ENCODE measurements around the gene CIITA. TPM values are rescaled to one million over a fixed set of nuclear protein-coding genes. Genes with fewer than 3 reads are reported as not detected.

Gene CIITA
- polyA plus RNA-seq, 2 donors = 2.8 to 5.5 TPM

DNA sequence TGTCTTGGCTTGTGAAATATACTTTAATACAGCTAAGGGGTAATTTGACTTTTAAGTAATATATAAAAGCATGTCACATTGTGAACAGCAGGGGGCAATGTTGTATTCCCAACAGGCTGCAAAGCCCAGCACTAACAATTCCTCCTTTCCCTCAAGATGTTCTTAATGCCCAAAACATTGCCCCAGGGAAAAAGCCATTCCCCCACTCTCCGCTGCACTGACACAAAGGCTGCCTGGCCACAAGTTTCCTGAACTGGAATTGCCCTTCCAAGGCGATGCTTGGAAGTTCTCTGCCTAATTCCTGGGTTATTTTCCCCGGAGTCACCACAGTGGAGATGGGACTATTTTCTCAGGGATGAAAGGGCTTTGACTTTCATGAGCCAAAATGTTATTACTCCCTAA is 94.6 kb downstream of the CIITA start:
- Histone ChIP-seq H3K27ac (ENCODE audit: low read depth in 2 of 2, low read length in 1 of 2) (no peak overlapping the region), H3K36me3 (ENCODE audit: control insufficient read depth in 2 of 2, insufficient read depth in 2 of 2, low read length in 1 of 2) (peaks cover 0 to 10% of the 10 kb centered on the region in 2 donors), H3K27me3 (ENCODE audit: control insufficient read depth in 1 of 2, insufficient read depth in 2 of 2, low read length in 2 of 2) (no peaks in the 10 kb centered on the region), H3K9me3 (ENCODE audit: control insufficient read depth in 2 of 2, insufficient read depth in 1 of 2, low read depth in 1 of 2, low read length in 1 of 2) (no peaks in the 10 kb centered on the region), H3K4me3 (ENCODE audit: low read depth in 1 of 2, low read length in 2 of 2) (no peak overlapping the region), H3K4me1 (ENCODE audit: control insufficient read depth in 2 of 2, insufficient read depth in 2 of 2, low read length in 1 of 2) (no peaks in the 10 kb centered on the region)
- WGBS, 2 donors = 35 to 41% methylated on average over 3 of the region's 3 CpGs

- H3K27me3 ChIP-seq (ENCODE audit: control insufficient read depth in 1 of 2, insufficient read depth in 2 of 2, low read length in 2 of 2) = no peaks in the 10 kb centered on the region
- H3K4me1 ChIP-seq (ENCODE audit: control insufficient read depth in 2 of 2, insufficient read depth in 2 of 2, low read length in 1 of 2) = no peaks in the 10 kb centered on the region
- peaks cover 0 to 13% of the 10 kb centered on the region in 2 donors for H3K36me3 ChIP-seq (ENCODE audit: control insufficient read depth in 2 of 2, insufficient read depth in 2 of 2, low read length in 1 of 2)
- H3K27ac ChIP-seq (ENCODE audit: low read depth in 2 of 2, low read length in 1 of 2) = no peak overlapping the region
- no peaks in the 10 kb centered on the region for H3K9me3 ChIP-seq (ENCODE audit: control insufficient read depth in 2 of 2, insufficient read depth in 1 of 2, low read depth in 1 of 2, low read length in 1 of 2)
- no peak overlapping the region for H3K4me3 ChIP-seq (ENCODE audit: low read depth in 1 of 2, low read length in 2 of 2)
- WGBS, 2 donors = 52 to 61% methylated on average over 4 of the region's 4 CpGs
Observed at GRCh38 chr16:10972108-10972818, 95.3 kb downstream of the CIITA start.

GRCh38 chr16:10972819-10973464 is 95.9 kb downstream of the CIITA start:
- Histone ChIP-seq H3K27ac (ENCODE audit: low read depth in 2 of 2, low read length in 1 of 2) (no peak overlapping the region), H3K27me3 (ENCODE audit: control insufficient read depth in 1 of 2, insufficient read depth in 2 of 2, low read length in 2 of 2) (no peaks in the 10 kb centered on the region), H3K36me3 (ENCODE audit: control insufficient read depth in 2 of 2, insufficient read depth in 2 of 2, low read length in 1 of 2) (peaks cover 0 to 12% of the 10 kb centered on the region in 2 donors), H3K9me3 (ENCODE audit: control insufficient read depth in 2 of 2, insufficient read depth in 1 of 2, low read depth in 1 of 2, low read length in 1 of 2) (no peaks in the 10 kb centered on the region), H3K4me3 (ENCODE audit: low read depth in 1 of 2, low read length in 2 of 2) (no peak overlapping the region), H3K4me1 (ENCODE audit: control insufficient read depth in 2 of 2, insufficient read depth in 2 of 2, low read length in 1 of 2) (no peaks in the 10 kb centered on the region)
- WGBS, 2 donors = 87 to 90% methylated on average over 12 of the region's 12 CpGs

DNA sequence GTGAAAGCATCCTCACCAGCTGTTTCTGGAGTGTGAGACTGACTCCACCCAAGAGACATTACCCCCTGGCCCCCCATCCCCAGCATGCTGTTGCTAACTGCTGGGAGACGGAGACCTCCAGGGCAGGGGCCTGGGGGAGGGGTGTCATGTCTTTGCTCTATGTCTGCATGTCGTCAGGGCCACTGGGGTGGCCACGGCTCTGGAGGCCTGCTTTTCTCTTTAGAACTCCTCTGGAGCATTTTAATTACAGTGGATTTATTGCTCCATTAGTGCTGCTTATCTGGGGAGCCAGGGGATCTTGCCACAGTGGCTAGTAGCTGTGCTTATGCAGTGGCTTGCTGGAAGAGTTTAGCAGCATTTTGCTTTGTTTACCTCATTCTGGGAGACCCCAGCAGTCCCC is 99.6 kb downstream of the CIITA start:
- no peak overlapping the region for H3K4me3 ChIP-seq (ENCODE audit: low read depth in 1 of 2, low read length in 2 of 2)
- no peak overlapping the region for H3K27ac ChIP-seq (ENCODE audit: low read depth in 2 of 2, low read length in 1 of 2)
- peaks cover 0 to 14% of the 10 kb centered on the region in 2 donors for H3K36me3 ChIP-seq (ENCODE audit: control insufficient read depth in 2 of 2, insufficient read depth in 2 of 2, low read length in 1 of 2)
- peaks cover 0 to under 1% of the 10 kb centered on the region in 2 donors for H3K4me1 ChIP-seq (ENCODE audit: control insufficient read depth in 2 of 2, insufficient read depth in 2 of 2, low read length in 1 of 2)
- no peaks in the 10 kb centered on the region for H3K9me3 ChIP-seq (ENCODE audit: control insufficient read depth in 2 of 2, insufficient read depth in 1 of 2, low read depth in 1 of 2, low read length in 1 of 2)
- no peaks in the 10 kb centered on the region for H3K27me3 ChIP-seq (ENCODE audit: control insufficient read depth in 1 of 2, insufficient read depth in 2 of 2, low read length in 2 of 2)
- 84 to 85% methylated on average over 3 of the region's 3 CpGs for WGBS, 2 donors

GRCh38 chr16:10978124-10978523 is 101.1 kb downstream of the CIITA start:
- no peak overlapping the region for H3K27ac ChIP-seq (ENCODE audit: low read depth in 2 of 2, low read length in 1 of 2)
- H3K4me3 ChIP-seq (ENCODE audit: low read depth in 1 of 2, low read length in 2 of 2) = no peak overlapping the region

GRCh38 chr16:10978871-10979446 is 102.0 kb downstream of the CIITA start:
- H3K4me1 ChIP-seq (ENCODE audit: control insufficient read depth in 2 of 2, insufficient read depth in 2 of 2, low read length in 1 of 2) = peaks cover 0 to 5% of the 10 kb centered on the region in 2 donors
- no peak overlapping the region for H3K4me3 ChIP-seq (ENCODE audit: low read depth in 1 of 2, low read length in 2 of 2)
- H3K9me3 ChIP-seq (ENCODE audit: control insufficient read depth in 2 of 2, insufficient read depth in 1 of 2, low read depth in 1 of 2, low read length in 1 of 2) = no peaks in the 10 kb centered on the region
- WGBS, 2 donors = 91% methylated on average over 14 of the region's 14 CpGs
- H3K27ac ChIP-seq (ENCODE audit: low read depth in 2 of 2, low read length in 1 of 2) = peak overlapping the region in 1 of 2 donors; percentile 45
- H3K27me3 ChIP-seq (ENCODE audit: control insufficient read depth in 1 of 2, insufficient read depth in 2 of 2, low read length in 2 of 2) = no peaks in the 10 kb centered on the region
- H3K36me3 ChIP-seq (ENCODE audit: control insufficient read depth in 2 of 2, insufficient read depth in 2 of 2, low read length in 1 of 2) = peaks cover 0 to 14% of the 10 kb centered on the region in 2 donors

More at GRCh38 chr16:10978124-10978523, 101.1 kb downstream of the CIITA start:
- WGBS, 2 donors = 94 to 95% methylated on average over 6 of the region's 6 CpGs
- no peaks in the 10 kb centered on the region for H3K9me3 ChIP-seq (ENCODE audit: control insufficient read depth in 2 of 2, insufficient read depth in 1 of 2, low read depth in 1 of 2, low read length in 1 of 2)
- peaks cover 0 to 5% of the 10 kb centered on the region in 2 donors for H3K4me1 ChIP-seq (ENCODE audit: control insufficient read depth in 2 of 2, insufficient read depth in 2 of 2, low read length in 1 of 2)
- H3K27me3 ChIP-seq (ENCODE audit: control insufficient read depth in 1 of 2, insufficient read depth in 2 of 2, low read length in 2 of 2) = no peaks in the 10 kb centered on the region
- H3K36me3 ChIP-seq (ENCODE audit: control insufficient read depth in 2 of 2, insufficient read depth in 2 of 2, low read length in 1 of 2) = peaks cover 0 to 10% of the 10 kb centered on the region in 2 donors

- H3K9me3 ChIP-seq (ENCODE audit: control insufficient read depth in 2 of 2, insufficient read depth in 1 of 2, low read depth in 1 of 2, low read length in 1 of 2) = no peaks in the 10 kb centered on the region
- no peak overlapping the region for H3K4me3 ChIP-seq (ENCODE audit: low read depth in 1 of 2, low read length in 2 of 2)
- WGBS, 2 donors = 30 to 48% methylated on average over 19 of the region's 19 CpGs
- H3K27ac ChIP-seq (ENCODE audit: low read depth in 2 of 2, low read length in 1 of 2) = peak overlapping the region; percentile 73 to 83
- H3K27me3 ChIP-seq (ENCODE audit: control insufficient read depth in 1 of 2, insufficient read depth in 2 of 2, low read length in 2 of 2) = no peaks in the 10 kb centered on the region
- H3K4me1 ChIP-seq (ENCODE audit: control insufficient read depth in 2 of 2, insufficient read depth in 2 of 2, low read length in 1 of 2) = peaks cover 0 to 5% of the 10 kb centered on the region in 2 donors
- H3K36me3 ChIP-seq (ENCODE audit: control insufficient read depth in 2 of 2, insufficient read depth in 2 of 2, low read length in 1 of 2) = peaks cover 0 to 14% of the 10 kb centered on the region in 2 donors
Observed at GRCh38 chr16:10979717-10980601, 103.0 kb downstream of the CIITA start.

- WGBS, 2 donors = 73 to 77% methylated on average over 3 of the region's 3 CpGs
- no peak overlapping the region for H3K27ac ChIP-seq (ENCODE audit: low read depth in 2 of 2, low read length in 1 of 2)
- H3K27me3 ChIP-seq (ENCODE audit: control insufficient read depth in 1 of 2, insufficient read depth in 2 of 2, low read length in 2 of 2) = no peaks in the 10 kb centered on the region
- H3K9me3 ChIP-seq (ENCODE audit: control insufficient read depth in 2 of 2, insufficient read depth in 1 of 2, low read depth in 1 of 2, low read length in 1 of 2) = no peaks in the 10 kb centered on the region
- peaks cover 0 to 14% of the 10 kb centered on the region in 2 donors for H3K36me3 ChIP-seq (ENCODE audit: control insufficient read depth in 2 of 2, insufficient read depth in 2 of 2, low read length in 1 of 2)
- peaks cover 0 to 5% of the 10 kb centered on the region in 2 donors for H3K4me1 ChIP-seq (ENCODE audit: control insufficient read depth in 2 of 2, insufficient read depth in 2 of 2, low read length in 1 of 2)
- no peak overlapping the region for H3K4me3 ChIP-seq (ENCODE audit: low read depth in 1 of 2, low read length in 2 of 2)
Observed at GRCh38 chr16:10980813-10981212, 103.8 kb downstream of the CIITA start.

- no peak overlapping the region for H3K4me3 ChIP-seq (ENCODE audit: low read depth in 1 of 2, low read length in 2 of 2)
- no peaks in the 10 kb centered on the region for H3K27me3 ChIP-seq (ENCODE audit: control insufficient read depth in 1 of 2, insufficient read depth in 2 of 2, low read length in 2 of 2)
- H3K4me1 ChIP-seq (ENCODE audit: control insufficient read depth in 2 of 2, insufficient read depth in 2 of 2, low read length in 1 of 2) = peaks cover 0 to 5% of the 10 kb centered on the region in 2 donors
- peaks cover 0 to 17% of the 10 kb centered on the region in 2 donors for H3K36me3 ChIP-seq (ENCODE audit: control insufficient read depth in 2 of 2, insufficient read depth in 2 of 2, low read length in 1 of 2)
- H3K27ac ChIP-seq (ENCODE audit: low read depth in 2 of 2, low read length in 1 of 2) = peak overlapping the region in 1 of 2 donors; percentile 62
- no peaks in the 10 kb centered on the region for H3K9me3 ChIP-seq (ENCODE audit: control insufficient read depth in 2 of 2, insufficient read depth in 1 of 2, low read depth in 1 of 2, low read length in 1 of 2)
- 73 to 78% methylated on average over 4 of the region's 4 CpGs for WGBS, 2 donors
Observed at GRCh38 chr16:10981697-10982216, 104.8 kb downstream of the CIITA start.
